OCI-LY3 (cell line): ENCODE measurements around the gene MMD.

ENCODE experiments used
- H2AFZ ChIP-seq: fragments of 200-600, 300-600 bp; shearing (Covaris generic); 2 replicates; pipeline ENCODE4 v1.6.0; 2014; ENCODE audit warnings: antibody characterized with exemption, low read depth, low read length
- H3K27ac ChIP-seq: fragments of 200-600, 300-600 bp; sonication (generic); 2 replicates; pipeline ENCODE4 v1.5.1; 2014; ENCODE audit warnings: mild to moderate bottlenecking, low read length, moderate library complexity, mixed read lengths
- H3K27me3 ChIP-seq: fragments of 200-600, 300-600 bp; sonication (generic); 2 replicates; pipeline ENCODE4 v1.6.1; 2014; ENCODE audit warnings: low read depth, low read length, mixed read lengths
- H3K36me3 ChIP-seq: fragments of 200-600, 300-600 bp; sonication (generic); replicated peaks from 2 replicates; pipeline ENCODE3; 2014; ENCODE audit warnings: low read depth, low read length, mixed read lengths
- H3K4me1 ChIP-seq: fragments of 300-600, 200-600 bp; sonication (generic); 2 replicates; pipeline ENCODE4 v1.6.1; 2014; ENCODE audit warnings: low read length, mixed read lengths
- H3K4me2 ChIP-seq: fragments of 200-600, 300-600 bp; sonication (generic); 2 replicates; pipeline ENCODE4 v1.6.1; 2014; ENCODE audit warnings: low read length, mixed read lengths
- H3K4me3 ChIP-seq: fragments of 300-600, 200-600 bp; sonication (generic); 2 replicates; pipeline ENCODE4 v1.5.1; 2014; ENCODE audit warnings: antibody characterized with exemption, mild to moderate bottlenecking, low read length, moderate library complexity
- H3K79me2 ChIP-seq: fragments of 300-600, 200-600 bp; shearing (Covaris generic); 2 replicates; pipeline ENCODE4 v1.6.1; 2014; ENCODE audit warnings: mild to moderate bottlenecking, low read length, mixed read lengths
- H3K9ac ChIP-seq: fragments of 300-600, 200-600 bp; shearing (Covaris generic); 2 replicates; pipeline ENCODE4 v1.6.0; 2014; ENCODE audit warnings: mild to moderate bottlenecking, low read length, moderate library complexity
- H3K9me3 ChIP-seq: fragments of 200-600, 300-600 bp; shearing (Covaris generic); 2 replicates; pipeline ENCODE4 v1.6.1; 2014; ENCODE audit warnings: low read length, mixed read lengths; ENCODE audit not compliant: insufficient read depth
- H4K20me1 ChIP-seq: fragments of 200-600, 300-600 bp; sonication (generic); 2 replicates; pipeline ENCODE4 v1.6.1; 2016; ENCODE audit warnings: low read length, mixed read lengths; ENCODE audit not compliant: insufficient read depth
- EZH2phosphoT487 ChIP-seq: fragments of 200-600 bp; shearing (Covaris generic); IDR thresholded peaks from 2 replicates; pipeline ENCODE4 v1.6.1; 2018; ENCODE audit warnings: antibody characterized with exemption, mixed run types, low read depth
- TF ChIP-seq, protein P1 (sequence below): fragments of 200-600, 300-600 bp; sonication (generic); IDR thresholded peaks from 2 replicates; pipeline ENCODE4 v1.5.1; 2014; ENCODE audit warnings: antibody characterized with exemption, low read length, low read depth

The MMD gene

DNA sequence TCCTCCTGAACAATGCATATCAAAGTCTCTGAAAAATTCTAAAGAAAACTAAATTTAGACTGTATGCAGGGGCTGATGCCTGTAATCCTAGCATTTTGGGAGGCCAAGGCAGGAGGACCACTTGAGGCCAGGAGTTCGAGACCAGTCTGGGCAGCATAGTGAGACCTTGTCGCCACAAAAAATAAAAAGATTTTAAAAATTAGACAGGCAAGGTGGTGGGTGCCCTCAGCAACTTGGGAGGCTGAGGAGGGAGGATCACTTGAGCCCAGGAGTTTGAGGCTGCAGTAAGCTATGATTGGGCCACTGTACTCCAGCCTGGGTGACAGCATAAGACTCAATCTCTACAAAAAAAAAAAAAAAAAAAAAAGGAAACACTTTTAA is 30.1 kb upstream of the MMD start:
- Histone ChIP-seq H3K4me1 (peaks cover 5% of the 10 kb centered on the region), H2AFZ (no peak overlapping the region), H3K4me3 (no peak overlapping the region), H3K4me2 (no peak overlapping the region), H3K27ac (no peak overlapping the region), H3K9ac (no peak overlapping the region), H3K27me3 (no peaks in the 10 kb centered on the region), H3K36me3 (no peaks in the 10 kb centered on the region), H3K9me3 (no peaks in the 10 kb centered on the region), H4K20me1 (no peaks in the 10 kb centered on the region), H3K79me2 (no peaks in the 10 kb centered on the region)
- TF ChIP-seq EZH2phosphoT487, result no peak
- TF ChIP-seq, protein P1, sequence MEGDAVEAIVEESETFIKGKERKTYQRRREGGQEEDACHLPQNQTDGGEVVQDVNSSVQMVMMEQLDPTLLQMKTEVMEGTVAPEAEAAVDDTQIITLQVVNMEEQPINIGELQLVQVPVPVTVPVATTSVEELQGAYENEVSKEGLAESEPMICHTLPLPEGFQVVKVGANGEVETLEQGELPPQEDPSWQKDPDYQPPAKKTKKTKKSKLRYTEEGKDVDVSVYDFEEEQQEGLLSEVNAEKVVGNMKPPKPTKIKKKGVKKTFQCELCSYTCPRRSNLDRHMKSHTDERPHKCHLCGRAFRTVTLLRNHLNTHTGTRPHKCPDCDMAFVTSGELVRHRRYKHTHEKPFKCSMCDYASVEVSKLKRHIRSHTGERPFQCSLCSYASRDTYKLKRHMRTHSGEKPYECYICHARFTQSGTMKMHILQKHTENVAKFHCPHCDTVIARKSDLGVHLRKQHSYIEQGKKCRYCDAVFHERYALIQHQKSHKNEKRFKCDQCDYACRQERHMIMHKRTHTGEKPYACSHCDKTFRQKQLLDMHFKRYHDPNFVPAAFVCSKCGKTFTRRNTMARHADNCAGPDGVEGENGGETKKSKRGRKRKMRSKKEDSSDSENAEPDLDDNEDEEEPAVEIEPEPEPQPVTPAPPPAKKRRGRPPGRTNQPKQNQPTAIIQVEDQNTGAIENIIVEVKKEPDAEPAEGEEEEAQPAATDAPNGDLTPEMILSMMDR, result no peak

DNA sequence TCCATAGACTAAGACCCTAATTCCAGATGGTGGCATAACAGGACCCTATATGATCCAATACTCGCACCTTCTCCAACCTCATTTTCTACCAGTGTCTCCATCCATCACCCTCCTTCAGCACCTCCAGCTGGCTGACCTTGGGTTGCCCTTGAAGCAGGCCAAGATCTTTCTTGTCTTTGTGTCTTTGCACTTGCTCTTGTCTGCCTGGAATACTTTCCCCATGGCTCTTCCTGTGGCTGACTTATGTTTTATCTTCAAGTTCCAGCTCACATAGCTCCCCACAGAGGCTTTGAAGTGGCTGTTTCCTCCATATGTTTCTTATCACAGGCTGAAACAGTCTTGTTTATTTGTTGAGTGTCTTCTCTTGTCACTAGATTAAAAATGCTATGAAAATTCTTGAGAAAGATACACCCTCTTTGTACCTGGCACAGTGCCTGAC is 29.6 kb upstream of the MMD start:
- H3K4me3 ChIP-seq, result no peak overlapping the region
- H3K79me2 ChIP-seq, result no peaks in the 10 kb centered on the region
- no peak overlapping the region for H3K9ac ChIP-seq
- no peak for TF ChIP-seq EZH2phosphoT487
- TF ChIP-seq, protein P1, result no peak
- H3K4me1 ChIP-seq, result peaks cover 8% of the 10 kb centered on the region
- H3K4me2 ChIP-seq, result no peak overlapping the region
- H3K9me3 ChIP-seq, result no peaks in the 10 kb centered on the region
- H3K27ac ChIP-seq, result no peak overlapping the region
- H2AFZ ChIP-seq, result no peak overlapping the region
- no peaks in the 10 kb centered on the region for H4K20me1 ChIP-seq
- no peaks in the 10 kb centered on the region for H3K36me3 ChIP-seq
- H3K27me3 ChIP-seq, result no peaks in the 10 kb centered on the region

DNA sequence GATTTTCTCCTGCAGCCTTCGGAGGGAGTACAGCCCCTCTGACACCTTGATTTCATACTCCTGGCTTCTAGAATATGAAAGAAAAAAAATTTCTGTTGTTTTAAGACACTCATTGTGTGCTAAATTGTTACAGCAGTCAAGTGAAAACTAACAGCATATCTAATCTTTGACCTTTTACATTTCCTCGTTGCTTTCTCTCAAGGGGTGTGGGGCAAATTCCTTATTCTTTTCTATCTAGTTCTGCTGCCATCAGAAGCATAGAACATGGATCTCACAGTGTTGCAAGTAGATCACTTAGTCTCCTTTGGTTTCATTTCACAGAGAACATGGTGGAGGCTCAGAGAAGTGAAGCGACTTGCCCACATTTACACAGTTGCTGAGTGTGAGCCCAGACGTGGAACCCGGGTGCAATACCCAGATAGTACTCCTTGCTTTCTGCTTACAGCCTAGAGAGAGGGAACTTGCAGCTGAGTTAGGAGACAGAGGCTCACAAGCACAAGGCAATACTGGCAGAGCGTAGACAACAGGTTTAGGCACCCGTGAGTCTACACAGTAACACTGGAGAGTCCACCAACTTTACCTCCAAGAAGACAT is 28.7 kb upstream of the MMD start:
- Histone ChIP-seq H3K79me2 (no peaks in the 10 kb centered on the region), H3K27ac (no peak overlapping the region), H3K9ac (no peak overlapping the region), H3K36me3 (no peaks in the 10 kb centered on the region), H4K20me1 (no peaks in the 10 kb centered on the region), H3K4me3 (no peak overlapping the region), H3K27me3 (no peaks in the 10 kb centered on the region), H2AFZ (no peak overlapping the region), H3K4me1 (peaks cover 17% of the 10 kb centered on the region), H3K4me2 (no peak overlapping the region), H3K9me3 (no peaks in the 10 kb centered on the region)
- TF ChIP-seq EZH2phosphoT487, result no peak

DNA sequence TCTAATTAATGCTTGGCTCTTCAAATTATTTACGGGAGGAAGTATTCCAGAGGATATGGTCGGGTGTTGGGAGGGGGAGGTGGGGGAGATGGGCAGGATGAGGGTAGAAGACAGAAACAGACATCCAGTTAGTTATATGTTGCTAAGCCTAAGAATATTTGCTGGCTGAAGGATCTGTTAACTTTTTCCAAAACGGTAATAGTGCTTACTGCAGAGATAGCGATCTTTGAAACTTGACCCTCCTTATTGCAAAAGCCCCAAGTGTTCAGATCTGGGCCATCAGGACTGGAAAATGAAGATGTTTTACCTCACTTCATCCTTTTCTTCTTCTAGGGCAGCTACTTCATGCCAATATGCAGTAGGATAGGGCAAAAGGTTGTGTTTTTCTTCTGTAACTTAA is 27.0 kb upstream of the MMD start:
- Histone ChIP-seq H3K4me1 (peaks cover 33% of the 10 kb centered on the region), H4K20me1 (no peaks in the 10 kb centered on the region), H3K36me3 (no peaks in the 10 kb centered on the region), H3K4me2 (no peak overlapping the region), H3K27ac (no peak overlapping the region), H3K9ac (no peak overlapping the region), H2AFZ (no peak overlapping the region), H3K79me2 (no peaks in the 10 kb centered on the region), H3K9me3 (no peaks in the 10 kb centered on the region), H3K27me3 (no peaks in the 10 kb centered on the region), H3K4me3 (no peak overlapping the region)
- TF ChIP-seq, protein P1, result no peak
- TF ChIP-seq EZH2phosphoT487, result no peak
